Keratinocyte (primary cell): ENCODE measurements around the gene APP.

Experiments used
- CTCF ChIP-seq, 3 experiments: IDR thresholded peaks in 1 of 3; conservative IDR thresholded peaks in 1 of 3; optimal IDR thresholded peaks in 1 of 3; 2 replicates in 2 of 3; 3 replicates in 1 of 3; pipeline versions ENCODE3 to v1.5.1; 2011; ENCODE audit warnings: low read length in 3 of 3, mild to moderate bottlenecking in 3 of 3, moderate library complexity in 2 of 3, control low read depth in 1 of 3, inconsistent platforms in 1 of 3; ENCODE audit not compliant: insufficient read depth in 2 of 3; ENCODE audit errors: extremely low read depth in 1 of 3
- EZH2 ChIP-seq: IDR thresholded peaks from one replicate; pipeline ENCODE4 v1.6.1; 2012; ENCODE audit warnings: inconsistent platforms, mild to moderate bottlenecking, low read length, moderate library complexity

- TF ChIP-seq CTCF (optimal IDR thresholded peaks at IDR 0.05 in 1 of 3, IDR thresholded peaks at IDR 0.05 in 1 of 3, conservative IDR thresholded peaks at IDR 0.05 in 1 of 3; ENCODE audit: extremely low read depth in 1 of 3, insufficient read depth in 2 of 3, low read length in 3 of 3) (no peak), EZH2 (no peak)
Observed at GRCh38 chr21:25887166-25887565, 283.4 kb downstream of the APP start.
